ENCODE measurements around the gene KRT16. TPM values are rescaled to one million over a fixed set of nuclear protein-coding genes. Genes with fewer than 3 reads are reported as not detected.
"Not testable (repeated sequence)": the region's sequence is repeated elsewhere in the genome, so short reads cannot be mapped to it uniquely, and the experiment has no call there.

Gene KRT16
- total RNA-seq (not detected), total RNA-seq (0 to 0.12 (median 0) reads per million in 172 experiments)
- not detected for polyA plus RNA-seq (2013, experiment 1 of 2)
- not detected for polyA plus RNA-seq (2013, experiment 2 of 2)

DNA sequence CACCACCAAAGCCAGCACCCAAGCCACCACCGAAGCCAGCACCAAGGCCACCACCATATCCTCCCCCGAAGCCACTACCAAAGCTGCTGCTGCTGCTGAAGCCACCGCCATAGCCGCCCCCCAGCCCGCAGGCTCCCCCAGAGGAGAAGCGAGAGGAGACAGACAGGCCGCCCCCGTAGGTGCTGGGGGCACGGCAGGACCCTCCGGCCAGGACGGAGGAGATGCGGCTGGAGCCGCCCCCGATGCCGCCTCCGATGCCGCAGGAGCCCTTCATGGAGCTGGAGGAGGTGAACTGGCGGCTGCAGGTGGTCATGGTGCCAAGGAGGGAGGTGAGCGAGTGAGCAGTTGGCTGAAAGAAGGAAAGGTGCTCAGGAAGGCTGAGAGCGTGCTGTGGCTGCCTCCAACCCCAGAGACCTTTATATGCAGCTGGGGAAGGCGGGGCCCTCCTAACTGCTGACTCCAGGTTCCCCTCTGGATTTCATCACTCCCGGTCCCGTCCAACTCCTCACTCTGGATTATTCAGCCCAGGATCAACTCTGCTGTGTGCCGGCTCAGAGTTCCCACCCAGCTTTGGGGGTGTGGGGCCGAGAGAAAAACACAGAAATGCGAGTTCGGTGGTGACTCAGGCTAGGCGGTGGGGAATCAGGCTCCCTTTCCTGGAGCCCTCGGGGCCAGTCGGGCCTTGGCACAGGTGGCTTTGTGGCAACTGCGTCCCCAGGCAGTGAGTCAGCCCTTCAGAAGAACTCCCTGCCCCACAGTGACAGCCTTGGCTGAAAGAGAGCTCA is at the start of gene KRT16:
Gene KRT16, minus strand, starts transcription at position 392 of the 785 bp plus-strand sequence. Its CDS starts 79 bp downstream, at position 313.
- POLR2A ChIA-PET; H3K4me1 ChIP-seq (ENCODE audit: insufficient read depth, low read length); intact Hi-C loops (cut with DNase I, micrococcal nuclease); H3K9me3 ChIP-seq (ENCODE audit: control insufficient read depth in 1 of 2, insufficient read depth in 1 of 2, low read length in 2 of 2); H3K36me3 Mint-ChIP-seq (ENCODE audit: low read depth); H3K4me1 Mint-ChIP-seq (ENCODE audit: low read depth); H3K4me3 ChIP-seq (ENCODE audit: low read length); H3K27ac ChIP-seq (ENCODE audit: low read depth in 1 of 2, low read length in 2 of 2); CTCF ChIA-PET; H3K4me3 Mint-ChIP-seq; H3K9me3 Mint-ChIP-seq; H3K27me3 ChIP-seq (ENCODE audit: control insufficient read depth in 1 of 2, insufficient read depth in 2 of 2, low read length in 2 of 2); ATAC-seq (ENCODE audit: poor library complexity); DNase-seq; H3K27ac Mint-ChIP-seq; H3K36me3 ChIP-seq (ENCODE audit: insufficient read depth, low read length): not testable (repeated sequence)
- peaks cover 16% of the 10 kb centered on the region for H3K27me3 Mint-ChIP-seq

DNA sequence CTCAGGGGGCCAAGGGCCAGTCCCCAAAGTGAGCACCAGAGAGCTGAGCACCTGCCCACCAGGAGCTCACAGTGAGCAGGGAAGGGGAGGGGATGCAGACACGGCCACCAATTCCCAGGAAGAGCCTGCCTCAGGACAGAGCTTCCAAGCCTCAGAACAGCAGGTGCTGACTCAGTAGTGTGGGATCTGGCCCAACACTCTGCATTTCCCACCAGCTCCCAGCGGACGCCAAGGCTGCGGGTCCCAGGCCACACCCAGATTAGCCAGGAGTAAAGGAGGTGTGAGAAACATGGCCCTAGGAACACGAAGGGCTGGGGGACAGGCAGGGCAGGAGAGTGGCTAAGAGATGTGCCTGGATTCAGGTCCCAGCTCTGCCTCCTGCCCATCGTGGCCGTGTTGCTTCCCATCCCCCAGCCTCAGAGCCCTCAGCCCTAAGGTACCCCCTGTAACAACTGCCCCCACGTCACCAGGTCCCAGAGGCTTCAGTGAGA is 47.7 kb upstream of the KRT16 start:
- Histone ChIP-seq H3K36me3 (ENCODE audit: insufficient read depth, low read length) (no peaks in the 10 kb centered on the region), H3K27me3 (ENCODE audit: control insufficient read depth in 1 of 2, insufficient read depth in 2 of 2, low read length in 2 of 2) (no peaks in the 10 kb centered on the region), H3K4me3 (ENCODE audit: low read length) (no peak overlapping the region), H3K4me1 (ENCODE audit: insufficient read depth, low read length) (peaks cover 15% of the 10 kb centered on the region), H3K9me3 (ENCODE audit: control insufficient read depth in 1 of 2, insufficient read depth in 1 of 2, low read length in 2 of 2) (no peaks in the 10 kb centered on the region), H3K27ac (ENCODE audit: low read depth in 1 of 2, low read length in 2 of 2) (no peak overlapping the region)
- no peak overlapping the region for H3K4me3 Mint-ChIP-seq
- ChIA-PET CTCF (interaction anchor here (4.2 kb wide), 1 partner anchor 11 kb away, joined by 110 read pairs; no protein-coding TSS in a partner anchor), POLR2A (interaction anchor here (1.5 kb wide), 1 partner anchor 28 kb away, joined by 6 read pairs; the partner anchor contains the start of gene EIF1)
- intact Hi-C loops (cut with DNase I, micrococcal nuclease), result loop anchor here in 1 of 2 experiments (5.0 to 10.0 kb wide), 5 partner anchors 338 to 1303 kb away; partner anchors contain the start of gene KRTAP4-12
- H3K9me3 Mint-ChIP-seq, result no peaks in the 10 kb centered on the region
- H3K4me1 Mint-ChIP-seq (ENCODE audit: low read depth), result peaks cover 13% of the 10 kb centered on the region
- H3K27ac Mint-ChIP-seq, result no peak overlapping the region
- ATAC-seq (ENCODE audit: poor library complexity) (no peak), DNase-seq (no peak)
- no peaks in the 10 kb centered on the region for H3K27me3 Mint-ChIP-seq
- TF ChIP-seq, protein P1, sequence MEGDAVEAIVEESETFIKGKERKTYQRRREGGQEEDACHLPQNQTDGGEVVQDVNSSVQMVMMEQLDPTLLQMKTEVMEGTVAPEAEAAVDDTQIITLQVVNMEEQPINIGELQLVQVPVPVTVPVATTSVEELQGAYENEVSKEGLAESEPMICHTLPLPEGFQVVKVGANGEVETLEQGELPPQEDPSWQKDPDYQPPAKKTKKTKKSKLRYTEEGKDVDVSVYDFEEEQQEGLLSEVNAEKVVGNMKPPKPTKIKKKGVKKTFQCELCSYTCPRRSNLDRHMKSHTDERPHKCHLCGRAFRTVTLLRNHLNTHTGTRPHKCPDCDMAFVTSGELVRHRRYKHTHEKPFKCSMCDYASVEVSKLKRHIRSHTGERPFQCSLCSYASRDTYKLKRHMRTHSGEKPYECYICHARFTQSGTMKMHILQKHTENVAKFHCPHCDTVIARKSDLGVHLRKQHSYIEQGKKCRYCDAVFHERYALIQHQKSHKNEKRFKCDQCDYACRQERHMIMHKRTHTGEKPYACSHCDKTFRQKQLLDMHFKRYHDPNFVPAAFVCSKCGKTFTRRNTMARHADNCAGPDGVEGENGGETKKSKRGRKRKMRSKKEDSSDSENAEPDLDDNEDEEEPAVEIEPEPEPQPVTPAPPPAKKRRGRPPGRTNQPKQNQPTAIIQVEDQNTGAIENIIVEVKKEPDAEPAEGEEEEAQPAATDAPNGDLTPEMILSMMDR (IDR thresholded peaks at IDR 0.05), result no peak
- H3K36me3 Mint-ChIP-seq (ENCODE audit: low read depth), result no peaks in the 10 kb centered on the region

DNA sequence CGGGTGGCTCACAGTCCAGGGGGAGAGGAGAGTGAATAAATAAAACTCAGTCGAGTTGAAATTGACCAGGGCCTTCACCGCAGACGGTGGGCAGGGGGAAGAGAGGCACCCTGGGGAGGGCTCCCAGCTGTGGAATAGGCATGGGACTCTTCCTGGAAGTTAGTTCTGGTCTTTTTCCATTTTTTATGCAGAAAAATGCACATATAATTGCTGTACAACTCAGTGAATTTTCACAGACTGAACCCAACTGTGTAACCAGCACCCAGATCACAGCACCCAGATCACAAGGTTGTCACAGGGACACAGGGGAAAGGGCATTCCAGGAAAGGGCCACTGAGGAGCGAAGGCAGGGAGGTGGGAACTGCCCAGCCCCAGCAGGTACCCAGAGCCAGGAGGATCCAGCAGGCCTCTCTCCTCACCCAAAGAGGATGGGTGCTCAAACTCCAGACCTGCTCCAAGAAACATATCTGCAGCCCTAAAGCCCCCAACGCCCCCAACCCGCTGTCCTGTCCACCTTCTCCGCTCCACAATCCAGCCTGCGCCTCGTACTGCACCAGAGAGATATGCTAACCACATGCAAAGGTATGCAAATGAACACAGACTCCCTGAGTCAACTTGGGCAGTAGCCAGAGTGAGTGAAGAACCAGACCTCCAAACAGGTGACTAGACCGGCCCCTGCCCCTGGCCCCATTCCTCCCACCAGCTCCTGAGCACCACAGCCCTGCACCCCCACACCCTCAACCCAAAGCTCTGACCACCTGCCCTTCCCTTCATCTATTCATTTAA is 47.1 kb upstream of the KRT16 start:
- CTCF ChIA-PET, result interaction anchor here (4.2 kb wide), 1 partner anchor 11 kb away, joined by 110 read pairs; no protein-coding TSS in a partner anchor

More for the DNA sequence above, 47.1 kb upstream of the KRT16 start:
- H3K27ac ChIP-seq (ENCODE audit: low read depth in 1 of 2, low read length in 2 of 2), result no peak overlapping the region
- no peaks in the 10 kb centered on the region for H3K36me3 ChIP-seq (ENCODE audit: insufficient read depth, low read length)
- Mint-ChIP-seq H3K27ac (no peak overlapping the region), H3K36me3 (ENCODE audit: low read depth) (no peaks in the 10 kb centered on the region), H3K9me3 (no peaks in the 10 kb centered on the region), H3K4me1 (ENCODE audit: low read depth) (peaks cover 7% of the 10 kb centered on the region), H3K4me3 (no peak overlapping the region), H3K27me3 (no peaks in the 10 kb centered on the region)
- POLR2A ChIA-PET, result interaction anchor here (1.5 kb wide), 1 partner anchor 29 kb away, joined by 6 read pairs; the partner anchor contains the start of gene EIF1
- TF ChIP-seq, protein P1 (IDR thresholded peaks at IDR 0.05), result no peak
- DNase-seq, result no peak
- intact Hi-C loops (cut with DNase I, micrococcal nuclease), result loop anchor here in 1 of 2 experiments (5.0 to 10.0 kb wide), 5 partner anchors 337 to 1302 kb away; partner anchors contain the start of gene KRTAP4-12
- no peak overlapping the region for H3K4me3 ChIP-seq (ENCODE audit: low read length)
- H3K9me3 ChIP-seq (ENCODE audit: control insufficient read depth in 1 of 2, insufficient read depth in 1 of 2, low read length in 2 of 2), result no peaks in the 10 kb centered on the region
- ATAC-seq (ENCODE audit: poor library complexity), result no peak
- H3K4me1 ChIP-seq (ENCODE audit: insufficient read depth, low read length), result peaks cover 9% of the 10 kb centered on the region
- H3K27me3 ChIP-seq (ENCODE audit: control insufficient read depth in 1 of 2, insufficient read depth in 2 of 2, low read length in 2 of 2), result no peaks in the 10 kb centered on the region

Data from CD4-positive, alpha-beta T cell (primary cell).